Neural progenitor cell (in vitro differentiated cells): Measurements from ENCODE around the gene UQCR11.

ENCODE experiments used
- CTCF ChIP-seq: fragments of 200-600 bp; sonication (generic); IDR thresholded peaks from 2 replicates; pipeline ENCODE4 v1.5.1; 2017; ENCODE audit warnings: antibody characterized with exemption, mild to moderate bottlenecking
- EZH2phosphoT487 ChIP-seq: fragments of 200-600 bp; sonication (generic); IDR thresholded peaks from 2 replicates; pipeline ENCODE4 v1.6.1; 2017; ENCODE audit warnings: antibody characterized with exemption

- TF ChIP-seq CTCF (no peak), EZH2phosphoT487 (no peak)
Observed at GRCh38 chr19:1609680-1610474, 4.6 kb upstream of the UQCR11 start.
